OCI-LY3 (cell line): ENCODE results near the gene DYNC1LI1.

Experiments
- H2AFZ ChIP-seq: fragments of 200-600, 300-600 bp; shearing (Covaris generic); 2 replicates; pipeline ENCODE4 v1.6.0; 2014; ENCODE audit warnings: antibody characterized with exemption, low read depth, low read length
- H3K27ac ChIP-seq: fragments of 200-600, 300-600 bp; sonication (generic); 2 replicates; pipeline ENCODE4 v1.5.1; 2014; ENCODE audit warnings: mild to moderate bottlenecking, low read length, moderate library complexity, mixed read lengths
- H3K27me3 ChIP-seq: fragments of 200-600, 300-600 bp; sonication (generic); 2 replicates; pipeline ENCODE4 v1.6.1; 2014; ENCODE audit warnings: low read depth, low read length, mixed read lengths
- H3K36me3 ChIP-seq: fragments of 200-600, 300-600 bp; sonication (generic); replicated peaks from 2 replicates; pipeline ENCODE3; 2014; ENCODE audit warnings: low read depth, low read length, mixed read lengths
- H3K4me1 ChIP-seq: fragments of 300-600, 200-600 bp; sonication (generic); 2 replicates; pipeline ENCODE4 v1.6.1; 2014; ENCODE audit warnings: low read length, mixed read lengths
- H3K4me2 ChIP-seq: fragments of 200-600, 300-600 bp; sonication (generic); 2 replicates; pipeline ENCODE4 v1.6.1; 2014; ENCODE audit warnings: low read length, mixed read lengths
- H3K4me3 ChIP-seq: fragments of 300-600, 200-600 bp; sonication (generic); 2 replicates; pipeline ENCODE4 v1.5.1; 2014; ENCODE audit warnings: antibody characterized with exemption, mild to moderate bottlenecking, low read length, moderate library complexity
- H3K79me2 ChIP-seq: fragments of 300-600, 200-600 bp; shearing (Covaris generic); 2 replicates; pipeline ENCODE4 v1.6.1; 2014; ENCODE audit warnings: mild to moderate bottlenecking, low read length, mixed read lengths
- H3K9ac ChIP-seq: fragments of 300-600, 200-600 bp; shearing (Covaris generic); 2 replicates; pipeline ENCODE4 v1.6.0; 2014; ENCODE audit warnings: mild to moderate bottlenecking, low read length, moderate library complexity
- H3K9me3 ChIP-seq: fragments of 200-600, 300-600 bp; shearing (Covaris generic); 2 replicates; pipeline ENCODE4 v1.6.1; 2014; ENCODE audit warnings: low read length, mixed read lengths; ENCODE audit not compliant: insufficient read depth
- H4K20me1 ChIP-seq: fragments of 200-600, 300-600 bp; sonication (generic); 2 replicates; pipeline ENCODE4 v1.6.1; 2016; ENCODE audit warnings: low read length, mixed read lengths; ENCODE audit not compliant: insufficient read depth
- CTCF ChIP-seq: fragments of 200-600, 300-600 bp; sonication (generic); IDR thresholded peaks from 2 replicates; pipeline ENCODE4 v1.5.1; 2014; ENCODE audit warnings: antibody characterized with exemption, low read length, low read depth
- EZH2phosphoT487 ChIP-seq: fragments of 200-600 bp; shearing (Covaris generic); IDR thresholded peaks from 2 replicates; pipeline ENCODE4 v1.6.1; 2018; ENCODE audit warnings: antibody characterized with exemption, mixed run types, low read depth

Gene DYNC1LI1

GRCh38 chr3:32544894-32545293 lies 25.8 kb downstream of the DYNC1LI1 start:
- Histone ChIP-seq H4K20me1 (peaks cover 24% of the 10 kb centered on the region), H3K9me3 (no peaks in the 10 kb centered on the region), H3K27me3 (no peaks in the 10 kb centered on the region), H3K4me1 (no peaks in the 10 kb centered on the region), H3K9ac (no peak overlapping the region), H3K36me3 (peaks cover 9% of the 10 kb centered on the region), H3K79me2 (peaks cover 42% of the 10 kb centered on the region), H3K4me2 (no peak overlapping the region), H2AFZ (no peak overlapping the region), H3K4me3 (no peak overlapping the region), H3K27ac (no peak overlapping the region)
- TF ChIP-seq EZH2phosphoT487 (no peak), CTCF (no peak)

- Histone ChIP-seq H3K27me3 (no peaks in the 10 kb centered on the region), H2AFZ (no peak overlapping the region), H3K9me3 (no peaks in the 10 kb centered on the region), H3K4me1 (no peaks in the 10 kb centered on the region), H4K20me1 (peaks cover 17% of the 10 kb centered on the region), H3K27ac (no peak overlapping the region), H3K4me3 (no peak overlapping the region), H3K4me2 (no peak overlapping the region), H3K9ac (no peak overlapping the region), H3K79me2 (peaks cover 23% of the 10 kb centered on the region), H3K36me3 (peaks cover 9% of the 10 kb centered on the region)
- no peak for TF ChIP-seq CTCF
- no peak for TF ChIP-seq EZH2phosphoT487
Measured at GRCh38 chr3:32542807-32543206, 27.9 kb downstream of the DYNC1LI1 start.

GRCh38 chr3:32540899-32541298 lies 29.8 kb downstream of the DYNC1LI1 start:
- no peak overlapping the region for H3K4me3 ChIP-seq
- H2AFZ ChIP-seq = no peak overlapping the region
- H3K4me1 ChIP-seq = no peaks in the 10 kb centered on the region
- peaks cover 11% of the 10 kb centered on the region for H4K20me1 ChIP-seq
- peaks cover 11% of the 10 kb centered on the region for H3K79me2 ChIP-seq
- H3K27me3 ChIP-seq = no peaks in the 10 kb centered on the region
- TF ChIP-seq CTCF = no peak
- peaks cover 9% of the 10 kb centered on the region for H3K36me3 ChIP-seq
- no peak overlapping the region for H3K27ac ChIP-seq
- no peak overlapping the region for H3K4me2 ChIP-seq
- H3K9me3 ChIP-seq = no peaks in the 10 kb centered on the region
- H3K9ac ChIP-seq = no peak overlapping the region

DNA sequence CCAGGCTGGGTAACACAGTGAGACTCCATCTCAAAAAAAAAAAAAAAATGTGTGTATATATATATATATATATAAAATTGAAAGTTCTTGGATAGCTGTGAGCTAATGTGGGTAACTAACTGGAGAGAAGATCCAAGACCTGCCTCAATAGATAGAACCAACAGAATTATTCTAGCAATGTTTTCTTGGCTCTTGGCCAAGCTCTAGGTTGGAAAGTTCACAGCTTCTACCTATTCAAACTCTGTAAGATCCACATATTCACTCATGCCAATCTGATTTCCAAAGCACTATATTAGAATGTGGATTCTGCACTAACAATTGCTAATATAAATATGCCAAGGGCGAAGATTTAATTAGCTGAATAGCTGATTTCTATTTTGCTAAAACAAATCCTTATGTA lies 38.2 kb downstream of the DYNC1LI1 start:
- no peak for TF ChIP-seq CTCF
- no peak for TF ChIP-seq EZH2phosphoT487
- Histone ChIP-seq H3K9me3 (no peaks in the 10 kb centered on the region), H2AFZ (no peak overlapping the region), H3K27ac (no peak overlapping the region), H3K36me3 (peaks cover 30% of the 10 kb centered on the region), H4K20me1 (no peaks in the 10 kb centered on the region), H3K4me2 (no peak overlapping the region), H3K79me2 (no peaks in the 10 kb centered on the region), H3K27me3 (no peaks in the 10 kb centered on the region), H3K4me1 (0 out of 2 replicates have a peak, but pooled peaks cover 3% of the 10 kb centered on the region), H3K9ac (no peak overlapping the region), H3K4me3 (no peak overlapping the region)
